ENCODE data around the gene LIN52. TPM values are rescaled to one million over a fixed set of nuclear protein-coding genes. Genes with fewer than 3 reads are reported as not detected.

The LIN52 gene
- total RNA-seq, 1 experiment from 2014 or later, result 11.0 TPM

DNA sequence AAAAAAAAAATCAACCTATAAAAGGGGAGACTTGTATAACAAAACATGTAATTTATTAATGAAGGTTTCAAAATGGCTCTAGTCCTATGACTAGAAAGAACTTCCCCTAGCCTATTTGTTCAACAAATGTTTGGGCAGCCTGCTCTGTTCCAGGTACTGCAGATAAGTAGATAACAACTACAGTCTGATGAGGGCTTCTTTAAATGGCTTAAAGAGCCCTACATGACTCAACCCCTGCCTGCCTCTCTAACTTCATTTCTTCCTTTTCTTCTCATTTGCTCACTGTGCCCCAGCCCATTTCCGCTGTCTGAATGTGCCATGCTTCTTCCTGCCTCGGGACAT is 22.0 kb upstream of the LIN52 start:
- no peak overlapping the region for H3K56ac ChIP-seq (ENCODE audit: insufficient read length, low read depth, low read length)
- no peaks in the 10 kb centered on the region for H3K4me1 Mint-ChIP-seq
- no peak overlapping the region for H3K9ac ChIP-seq (ENCODE audit: extremely low read depth, insufficient read length, low read length)
- no peak overlapping the region for H3K18ac ChIP-seq (ENCODE audit: insufficient read length, low read depth, low read length)
- H3K4ac ChIP-seq (ENCODE audit: low read depth, low read length), result no peak overlapping the region
- H3K9me3 Mint-ChIP-seq, result no peaks in the 10 kb centered on the region
- H4K5ac ChIP-seq (ENCODE audit: insufficient read length, low read depth, low read length), result no peak overlapping the region
- H2BK12ac ChIP-seq (ENCODE audit: insufficient read length, low read depth, low read length), result no peak overlapping the region
- no peaks in the 10 kb centered on the region for H3K4me1 ChIP-seq (ENCODE audit: insufficient read depth, low read length)
- H3K4me3 Mint-ChIP-seq, result no peak overlapping the region
- H3K79me2 ChIP-seq (ENCODE audit: insufficient read depth, low read length), result no peaks in the 10 kb centered on the region
- H3T11ph ChIP-seq (ENCODE audit: low read length), result no peak overlapping the region
- peaks cover 0 to 76% (median 62%) of the 10 kb centered on the region in 3 experiments; a peak in 6 of 7 replicates for H3K36me3 Mint-ChIP-seq (ENCODE audit: insufficient read depth in 1 of 3, low read depth in 3 of 3)
- TF ChIP-seq, protein P1, sequence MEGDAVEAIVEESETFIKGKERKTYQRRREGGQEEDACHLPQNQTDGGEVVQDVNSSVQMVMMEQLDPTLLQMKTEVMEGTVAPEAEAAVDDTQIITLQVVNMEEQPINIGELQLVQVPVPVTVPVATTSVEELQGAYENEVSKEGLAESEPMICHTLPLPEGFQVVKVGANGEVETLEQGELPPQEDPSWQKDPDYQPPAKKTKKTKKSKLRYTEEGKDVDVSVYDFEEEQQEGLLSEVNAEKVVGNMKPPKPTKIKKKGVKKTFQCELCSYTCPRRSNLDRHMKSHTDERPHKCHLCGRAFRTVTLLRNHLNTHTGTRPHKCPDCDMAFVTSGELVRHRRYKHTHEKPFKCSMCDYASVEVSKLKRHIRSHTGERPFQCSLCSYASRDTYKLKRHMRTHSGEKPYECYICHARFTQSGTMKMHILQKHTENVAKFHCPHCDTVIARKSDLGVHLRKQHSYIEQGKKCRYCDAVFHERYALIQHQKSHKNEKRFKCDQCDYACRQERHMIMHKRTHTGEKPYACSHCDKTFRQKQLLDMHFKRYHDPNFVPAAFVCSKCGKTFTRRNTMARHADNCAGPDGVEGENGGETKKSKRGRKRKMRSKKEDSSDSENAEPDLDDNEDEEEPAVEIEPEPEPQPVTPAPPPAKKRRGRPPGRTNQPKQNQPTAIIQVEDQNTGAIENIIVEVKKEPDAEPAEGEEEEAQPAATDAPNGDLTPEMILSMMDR (conservative IDR thresholded peaks at IDR 0.05), result no peak
- H3K27me3 Mint-ChIP-seq (ENCODE audit: low read depth), result no peaks in the 10 kb centered on the region
- no peak overlapping the region for H2BK20ac ChIP-seq (ENCODE audit: low read depth, low read length, poor library complexity, severe bottlenecking)
- H3K23me2 ChIP-seq (ENCODE audit: insufficient read length, low read depth, low read length, poor library complexity, severe bottlenecking), result no peaks in the 10 kb centered on the region
- H3K14ac ChIP-seq (ENCODE audit: insufficient read depth, low read length), result no peak overlapping the region
- no peak overlapping the region for H3K4me2 ChIP-seq (ENCODE audit: insufficient read depth, insufficient read length, low read length)
- no peaks in the 10 kb centered on the region for H3K9me3 ChIP-seq (ENCODE audit: control insufficient read depth, low read depth, low read length)
- DNase-seq, result no peak
- no peak overlapping the region for H3K27ac Mint-ChIP-seq
- H3K27me3 ChIP-seq (ENCODE audit: insufficient read depth, low read length), result no peaks in the 10 kb centered on the region
- no peak overlapping the region for H2BK5ac ChIP-seq (ENCODE audit: insufficient read length, low read length)
- H4K91ac ChIP-seq (ENCODE audit: insufficient read length, low read depth, low read length), result no peak overlapping the region
- H4K8ac ChIP-seq (replicated peaks; ENCODE audit: insufficient read length, low read depth, low read length), result no peak overlapping the region
- no peak overlapping the region for H2AK5ac ChIP-seq (ENCODE audit: insufficient read length, low read length)
- no CpG with 5 or more reads among the region's 2 CpGs for WGBS (ENCODE audit: extremely low coverage, insufficient read length, low lambda C conversion rate)
- no peaks in the 10 kb centered on the region for H3K79me1 ChIP-seq (ENCODE audit: insufficient read depth, low read depth, low read length, poor library complexity, severe bottlenecking)
- no peak overlapping the region for H2BK15ac ChIP-seq (ENCODE audit: low read depth, low read length)
- no peak overlapping the region for H2AFZ ChIP-seq (ENCODE audit: low read length)
- H4K20me1 ChIP-seq (ENCODE audit: control insufficient read depth, insufficient read depth, insufficient read length), result no peaks in the 10 kb centered on the region
- no peak overlapping the region for H3K23ac ChIP-seq (ENCODE audit: insufficient read length, low read depth, low read length)
- no peak overlapping the region for H3K27ac ChIP-seq (ENCODE audit: insufficient read length, low read depth, low read length)
- H2BK120ac ChIP-seq (ENCODE audit: low read depth, low read length, poor library complexity, severe bottlenecking), result no peak overlapping the region

Measured in H9 (cell line).